Hepatocyte (in vitro differentiated cells): ENCODE results near the gene C11orf91. TPM values are rescaled to one million over a fixed set of nuclear protein-coding genes. Genes with fewer than 3 reads are reported as not detected.

Source experiments
- DNase-seq: peaks from one replicate; pipeline ENCODE4 v3.0.0-alpha.2; 2016; ENCODE audit warnings: low spot score
- H2AFZ ChIP-seq: fragments of 200-600 bp; sonication (generic); 2 replicates; pipeline ENCODE4 v1.6.0; 2016; ENCODE audit warnings: antibody characterized with exemption, mild to moderate bottlenecking
- H3K27ac ChIP-seq: fragments of 200-600 bp; sonication (generic); 2 replicates; pipeline ENCODE4 v1.5.1; 2016; ENCODE audit warnings: mild to moderate bottlenecking
- H3K27me3 ChIP-seq: fragments of 200-600 bp; sonication (generic); 2 replicates; pipeline ENCODE4 v1.6.1; 2016
- H3K36me3 ChIP-seq: fragments of 200-600 bp; sonication (generic); replicated peaks from 2 replicates; pipeline ENCODE4 v1.5.1; 2016; ENCODE audit warnings: low read depth; ENCODE audit not compliant: insufficient read depth
- H3K4me1 ChIP-seq: fragments of 200-600 bp; sonication (generic); 2 replicates; pipeline ENCODE4 v1.5.1; 2016; ENCODE audit warnings: mild to moderate bottlenecking, moderate library complexity; ENCODE audit not compliant: insufficient read depth
- H3K4me2 ChIP-seq: fragments of 200-600 bp; sonication (generic); 2 replicates; pipeline ENCODE4 v1.6.0; 2016
- H3K4me3 ChIP-seq: fragments of 200-600 bp; sonication (generic); 2 replicates; pipeline ENCODE4 v1.5.1; 2016; ENCODE audit warnings: mild to moderate bottlenecking
- H3K79me2 ChIP-seq: fragments of 200-600 bp; sonication (generic); 2 replicates; pipeline ENCODE4 v1.6.0; 2017; ENCODE audit warnings: mild to moderate bottlenecking
- H3K9me2 ChIP-seq: fragments of 200-600 bp; sonication (generic); replicated peaks from 2 replicates; pipeline ENCODE4 v1.6.0; 2017; ENCODE audit warnings: mild to moderate bottlenecking; ENCODE audit not compliant: insufficient read depth
- H3K9me3 ChIP-seq: fragments of 200-600 bp; sonication (generic); 2 replicates; pipeline ENCODE4 v1.5.1; 2016; ENCODE audit warnings: low read depth, mild to moderate bottlenecking
- H4K20me1 ChIP-seq: fragments of 200-600 bp; sonication (generic); 2 replicates; pipeline ENCODE4 v1.6.0; 2016; ENCODE audit warnings: mild to moderate bottlenecking; ENCODE audit not compliant: insufficient read depth, poor library complexity, severe bottlenecking
- CTCF ChIP-seq: fragments of 200-600 bp; sonication (generic); IDR thresholded peaks from 2 replicates; pipeline ENCODE4 v1.5.1; 2016; ENCODE audit warnings: antibody characterized with exemption, mild to moderate bottlenecking; ENCODE audit not compliant: poor library complexity
- EZH2 ChIP-seq: fragments of 200-600 bp; sonication (generic); IDR thresholded peaks from 2 replicates; pipeline ENCODE4 v1.6.1; 2016; ENCODE audit warnings: antibody characterized with exemption, mild to moderate bottlenecking, borderline replicate concordance
- EZH2phosphoT487 ChIP-seq: fragments of 200-600 bp; sonication (generic); IDR thresholded peaks from one replicate; pipeline ENCODE4 v1.6.1; 2018; ENCODE audit warnings: antibody characterized with exemption, mild to moderate bottlenecking, low read depth, moderate library complexity; ENCODE audit not compliant: unreplicated experiment, severe bottlenecking
- WGBS: methylation state at CpG from one replicate; pipeline ENCODE4 v1.1.6; 2016; ENCODE audit warnings: low lambda C conversion rate; ENCODE audit errors: missing lambda C conversion rate; 5-methylcytosine and 5-hydroxymethylcytosine counted together
- polyA plus RNA-seq: library from polyadenylated mRNA; unstranded; fragments of >200 nt; fragmentation: Nextera tagmentation; extraction: Ambion mirVana; gene quantifications from 2 replicates; pipeline ENCODE4 v1.2.1, GENCODE V29; 2016
- total RNA-seq: library from RNA; depleted of rRNA; stranded (reverse); fragments of >200 nt; gene quantifications from 2 replicates; pipeline ENCODE4 v1.2.3, GENCODE V29; 2014

C11orf91 gene
- total and polyA plus RNA-seq, 2 experiments from 2014 or later: not detected

DNA sequence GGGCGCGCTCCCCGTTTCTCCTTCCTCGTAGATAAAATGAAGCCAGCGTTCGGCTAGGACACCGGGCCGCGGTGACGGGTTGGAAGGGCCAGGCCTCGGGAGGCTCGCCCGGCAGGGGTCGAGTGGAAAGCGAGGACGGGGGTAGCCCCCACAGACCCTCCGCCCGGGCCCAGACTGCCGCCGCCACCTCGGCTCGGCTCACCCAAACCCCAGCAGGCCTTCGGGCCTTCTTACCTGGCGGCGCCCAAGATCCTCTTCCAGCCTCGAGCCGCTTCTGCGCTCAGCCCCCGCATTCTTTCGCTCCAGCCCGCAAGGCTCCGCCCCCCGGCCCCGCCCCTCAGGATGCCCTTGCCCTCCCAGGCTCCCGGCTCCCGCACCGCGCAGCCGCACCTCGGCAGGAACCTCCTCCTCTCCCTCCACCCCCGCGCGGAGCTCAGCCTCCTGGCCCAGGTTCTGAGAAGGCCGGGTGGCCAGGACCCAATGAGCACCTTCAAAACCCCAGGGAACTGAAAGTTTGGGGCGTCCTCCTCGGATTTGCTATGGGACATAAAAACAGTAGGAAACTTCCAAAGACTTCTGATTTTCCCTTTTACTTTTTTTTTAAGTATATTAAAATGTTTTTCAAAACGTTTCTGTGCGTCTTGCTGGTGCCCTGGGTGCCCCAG, 35.7 kb upstream of the C11orf91 start, which contains the start of gene CD59:
CD59 (minus strand) TSS at position 276 of the 665 bp plus-strand sequence. CDS start 13,978 bp downstream, outside the sequence.
- 3% methylated on average over 19 of the region's 48 CpGs for WGBS
- peak; percentile 97 for DNase-seq
- peak within 1 kb of the TSS; percentile 60 for H2AFZ ChIP-seq
- peaks cover 47% of the 10 kb centered on the region for H3K79me2 ChIP-seq
- H3K4me3 ChIP-seq: peak within 1 kb of the TSS; percentile 73
- H3K4me2 ChIP-seq: peak within 1 kb of the TSS; percentile 87
- no peaks in the 10 kb centered on the region for H3K36me3 ChIP-seq
- H3K27me3 ChIP-seq: no peaks in the 10 kb centered on the region
- H3K4me1 ChIP-seq: peaks cover 39% of the 10 kb centered on the region
- H3K9me2 ChIP-seq: no peaks in the 10 kb centered on the region
- H3K9me3 ChIP-seq: no peaks in the 10 kb centered on the region
- H4K20me1 ChIP-seq: peaks cover 21% of the 10 kb centered on the region
- TF ChIP-seq EZH2 (no peak), EZH2phosphoT487 (no peak)
- H3K27ac ChIP-seq: peak within 1 kb of the TSS; percentile 95

GRCh38 chr11:33735271-33736147, 34.9 kb upstream of the C11orf91 start:
- Histone ChIP-seq H4K20me1 (peaks cover 28% of the 10 kb centered on the region), H3K27ac (peak overlapping the region; percentile 95), H3K27me3 (no peaks in the 10 kb centered on the region), H3K9me3 (no peaks in the 10 kb centered on the region), H3K4me3 (peak overlapping the region; percentile 73), H3K79me2 (peaks cover 54% of the 10 kb centered on the region), H3K4me1 (peaks cover 47% of the 10 kb centered on the region), H2AFZ (peak overlapping the region; percentile 58), H3K4me2 (peak overlapping the region; percentile 87), H3K36me3 (no peaks in the 10 kb centered on the region), H3K9me2 (no peaks in the 10 kb centered on the region)
- DNase-seq: peak; percentile 48
- TF ChIP-seq EZH2 (no peak), EZH2phosphoT487 (no peak), CTCF (no peak)
- 3% methylated on average over 47 of the region's 53 CpGs for WGBS

- Histone ChIP-seq H3K9me3 (no peaks in the 10 kb centered on the region), H3K79me2 (peaks cover 63% of the 10 kb centered on the region), H3K4me2 (peak overlapping the region; percentile 87), H3K4me3 (peak overlapping the region; percentile 73), H3K27me3 (no peaks in the 10 kb centered on the region), H3K36me3 (no peaks in the 10 kb centered on the region), H4K20me1 (peaks cover 34% of the 10 kb centered on the region), H3K9me2 (no peaks in the 10 kb centered on the region), H3K27ac (peak overlapping the region; percentile 95), H2AFZ (peak overlapping the region; percentile 58), H3K4me1 (peaks cover 47% of the 10 kb centered on the region)
- DNase-seq: peak; percentile 25
- TF ChIP-seq EZH2phosphoT487 (no peak), CTCF (no peak)
- 37% methylated on average over 15 of the region's 15 CpGs for WGBS
Measured at GRCh38 chr11:33734441-33735270, 34.0 kb upstream of the C11orf91 start.
